Fibroblast of pulmonary artery (primary cell): ENCODE results near the gene TCP11L1.
"Not testable (repeated sequence)": the region's sequence is repeated elsewhere in the genome, so short reads cannot be mapped to it uniquely, and the experiment has no call there.

ENCODE experiments used
- DNase-seq: peaks from one replicate; pipeline ENCODE4 v3.0.0-alpha.2; 2010; ENCODE audit warnings: low read depth
- H3K4me3 ChIP-seq: replicated peaks from 2 replicates; pipeline ENCODE4 v1.5.1; 2011; ENCODE audit warnings: low read depth, mild to moderate bottlenecking, control low read depth, low read length, moderate library complexity
- CTCF ChIP-seq: IDR thresholded peaks from 2 replicates; pipeline ENCODE4 v1.5.1; 2011; ENCODE audit warnings: mild to moderate bottlenecking, control low read depth, low read length, inconsistent platforms; ENCODE audit errors: missing control alignments

TCP11L1 gene

GRCh38 chr11:33089776-33090175 lies 50.4 kb downstream of the TCP11L1 start:
- H3K4me3 ChIP-seq = no peak overlapping the region
- peak; percentile 21 for DNase-seq
- TF ChIP-seq CTCF = peak; percentile 17

- no peak overlapping the region for H3K4me3 ChIP-seq
- no peak for DNase-seq
- no peak for TF ChIP-seq CTCF
Observed at GRCh38 chr11:33094157-33094556, 54.8 kb downstream of the TCP11L1 start.

- DNase-seq = no peak
- H3K4me3 ChIP-seq = no peak overlapping the region
- TF ChIP-seq CTCF = no peak
Observed at GRCh38 chr11:33103836-33104235, 64.5 kb downstream of the TCP11L1 start.

- DNase-seq = no peak
- H3K4me3 ChIP-seq = no peak overlapping the region
- TF ChIP-seq CTCF = no peak
Observed at GRCh38 chr11:33109294-33109895, 70.0 kb downstream of the TCP11L1 start.

GRCh38 chr11:33110083-33110482 lies 70.7 kb downstream of the TCP11L1 start:
- no peak for DNase-seq
- no peak for TF ChIP-seq CTCF
- H3K4me3 ChIP-seq = no peak overlapping the region

- DNase-seq = peak; percentile 6
- no peak for TF ChIP-seq CTCF
- H3K4me3 ChIP-seq = no peak overlapping the region
Observed at GRCh38 chr11:33116535-33116934, 77.2 kb downstream of the TCP11L1 start.

GRCh38 chr11:33122696-33123095 lies 83.3 kb downstream of the TCP11L1 start:
- not testable (repeated sequence) for H3K4me3 ChIP-seq, DNase-seq
